PFSK-1 (cell line): Measurements from ENCODE around the gene PPM1H.

Experiments
- FOXP2 ChIP-seq: optimal IDR thresholded peaks from 2 replicates; pipeline ENCODE3; 2011; ENCODE audit warnings: borderline replicate concordance, control low read depth, inconsistent platforms; ENCODE audit not compliant: insufficient read depth; ENCODE audit errors: extremely low read length, extremely low read depth
- POLR2AphosphoS5 ChIP-seq: IDR thresholded peaks from 2 replicates; pipeline ENCODE4 v1.6.1; 2012; ENCODE audit warnings: low read depth, mild to moderate bottlenecking, control low read depth, low read length, moderate library complexity
- REST ChIP-seq, 2 experiments: IDR thresholded peaks; 2 replicates each; pipeline versions ENCODE4 v1.6.1 to v1.8.0; 2011 to 2012; ENCODE audit warnings: low read depth in 2 of 2, low read length in 2 of 2, control low read depth in 1 of 2, inconsistent platforms in 1 of 2, mild to moderate bottlenecking in 1 of 2, moderate library complexity in 1 of 2; ENCODE audit not compliant: insufficient read depth in 1 of 2
- SIN3A ChIP-seq: IDR thresholded peaks from 2 replicates; pipeline ENCODE4 v1.6.1; 2012; ENCODE audit warnings: mild to moderate bottlenecking, low read length, moderate library complexity, borderline replicate concordance; ENCODE audit not compliant: insufficient read depth
- TAF1 ChIP-seq: IDR thresholded peaks from 2 replicates; pipeline ENCODE4 v1.6.1; 2012; ENCODE audit warnings: low read length, control low read depth, borderline replicate concordance; ENCODE audit not compliant: insufficient read depth

The PPM1H gene

GRCh38 chr12:62604373-62604772 is 330.6 kb downstream of the PPM1H start:
- TF ChIP-seq FOXP2 (no peak), POLR2AphosphoS5 (no peak), REST (IDR thresholded peaks at IDR 0.05; ENCODE audit: insufficient read depth in 1 of 2, low read depth in 2 of 2, low read length in 2 of 2) (no peak), SIN3A (no peak), TAF1 (no peak)

DNA sequence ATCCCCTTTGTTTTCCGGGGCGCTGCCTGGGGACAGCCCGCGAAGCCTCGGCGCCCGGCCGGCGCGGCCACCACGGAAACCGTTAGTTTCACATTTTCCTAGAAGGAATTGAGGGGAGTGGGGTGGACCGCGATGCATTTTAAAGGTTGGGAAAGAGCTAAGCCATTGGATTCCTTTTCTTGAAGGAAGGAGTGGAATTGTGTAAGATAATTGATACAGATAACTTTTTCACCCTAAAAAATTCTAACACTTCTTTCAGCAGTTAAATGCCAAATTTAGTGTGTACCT is 331.2 kb downstream of the PPM1H start:
- TF ChIP-seq SIN3A = no peak
- TF ChIP-seq POLR2AphosphoS5 = peak; percentile 12; the same call in 1 of the 2 replicates
- no peak for TF ChIP-seq FOXP2

DNA sequence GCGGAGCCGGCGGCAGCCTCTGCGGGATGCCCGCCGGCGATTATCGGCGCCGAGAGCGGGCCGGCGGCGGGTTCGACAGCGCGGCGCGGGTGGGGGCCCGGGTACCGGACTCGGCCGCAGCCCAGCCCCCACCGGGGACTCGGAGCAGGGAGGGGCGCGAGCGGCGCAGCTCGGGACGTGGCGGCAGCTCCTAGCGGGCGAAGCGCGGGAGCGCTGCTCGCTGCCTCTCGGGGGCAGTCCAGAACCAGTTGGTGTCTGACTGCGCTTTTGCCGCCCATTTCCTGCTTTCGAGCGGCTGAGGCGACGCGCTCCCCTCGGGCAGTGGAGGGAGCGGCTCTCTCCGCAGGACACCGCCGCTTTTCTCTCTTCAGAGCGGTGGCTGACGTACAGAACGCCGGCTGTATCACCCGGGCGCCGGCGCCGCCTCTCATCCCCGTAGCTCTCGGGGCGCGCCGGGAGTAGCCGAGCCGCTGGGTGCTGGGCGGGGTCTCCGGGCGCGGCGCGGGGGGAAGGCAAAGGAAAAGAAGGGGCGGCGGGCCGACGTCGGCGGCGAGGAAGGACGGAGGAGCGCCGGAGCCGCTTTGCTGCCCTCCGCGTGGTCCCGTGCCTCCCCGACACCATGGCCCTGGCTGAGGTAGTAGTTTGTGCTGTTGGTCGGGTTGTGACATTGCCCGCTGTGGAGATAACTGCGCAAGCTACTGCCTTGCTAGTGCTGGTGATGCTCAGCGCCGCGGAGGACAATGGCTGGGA is 331.7 kb downstream of the PPM1H start:
- TF ChIP-seq POLR2AphosphoS5 (no peak; the same call in 1 of the 2 replicates), REST (IDR thresholded peaks at IDR 0.05; ENCODE audit: insufficient read depth in 1 of 2, low read depth in 2 of 2, low read length in 2 of 2) (no peak), FOXP2 (peak; percentile 87), SIN3A (no peak), TAF1 (no peak)

DNA sequence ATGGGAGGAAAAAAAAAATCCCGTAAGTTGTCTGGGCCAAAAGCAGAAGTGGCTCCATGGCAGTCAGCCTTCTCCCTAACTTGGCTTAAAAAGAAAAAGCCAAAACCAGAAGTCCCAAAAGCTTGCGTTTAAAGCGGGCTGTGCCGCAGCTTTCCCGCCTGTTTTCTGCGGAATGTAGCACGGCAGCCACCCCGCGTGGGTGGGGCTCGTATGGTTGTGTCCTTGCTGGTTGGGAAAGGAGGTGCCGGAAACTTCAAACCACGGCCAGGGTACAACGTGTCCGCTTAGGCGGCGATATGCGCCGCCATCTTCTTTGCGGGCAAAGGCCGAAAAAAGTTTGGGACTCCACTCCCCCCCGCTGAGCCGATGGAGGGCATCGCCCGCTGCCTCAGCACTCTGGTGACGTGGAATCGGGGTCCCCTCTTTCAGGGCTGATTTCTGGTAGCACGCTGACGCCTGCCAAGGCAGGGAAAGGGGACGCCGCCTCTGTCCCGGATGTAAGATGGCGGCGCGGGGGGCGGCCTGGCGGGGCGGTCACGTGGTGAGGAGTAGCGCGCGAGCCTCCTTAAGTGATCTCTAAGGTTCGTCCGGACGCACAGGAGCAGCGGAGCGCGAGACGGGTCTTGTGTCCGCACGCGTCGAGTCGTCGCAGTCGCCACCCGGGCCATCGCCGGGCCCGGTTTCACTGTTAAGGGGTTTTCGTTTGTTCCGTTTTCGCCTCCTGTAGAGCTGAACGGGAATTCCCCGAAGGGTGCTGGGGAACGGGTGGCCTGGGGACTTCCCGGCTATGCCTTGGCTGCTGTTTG is 332.5 kb downstream of the PPM1H start:
- TF ChIP-seq FOXP2 = peak; percentile 55
- peak; percentile 77 for TF ChIP-seq POLR2AphosphoS5
- TF ChIP-seq REST (IDR thresholded peaks at IDR 0.05; ENCODE audit: insufficient read depth in 1 of 2, low read depth in 2 of 2, low read length in 2 of 2) = peak; percentile 4 to 56; a peak in 2 of 4 replicates
- TF ChIP-seq TAF1 = peak; percentile 82; the same call in 1 of the 2 replicates
- TF ChIP-seq SIN3A = peak; percentile 74; the same call in 1 of the 2 replicates

GRCh38 chr12:62601765-62602164 is 333.2 kb downstream of the PPM1H start:
- TF ChIP-seq REST (IDR thresholded peaks at IDR 0.05; ENCODE audit: insufficient read depth in 1 of 2, low read depth in 2 of 2, low read length in 2 of 2) (no peak), SIN3A (no peak), TAF1 (no peak), POLR2AphosphoS5 (no peak), FOXP2 (no peak)
